Activated T-cell treated with anti-CD3 and anti-CD28 coated beads for 4 hours (primary cell): ENCODE data around the gene TCOF1.

Experiments used
- DNase-seq: peaks from one replicate; pipeline ENCODE4 v3.0.0-alpha.2; 2020

The TCOF1 gene

DNA sequence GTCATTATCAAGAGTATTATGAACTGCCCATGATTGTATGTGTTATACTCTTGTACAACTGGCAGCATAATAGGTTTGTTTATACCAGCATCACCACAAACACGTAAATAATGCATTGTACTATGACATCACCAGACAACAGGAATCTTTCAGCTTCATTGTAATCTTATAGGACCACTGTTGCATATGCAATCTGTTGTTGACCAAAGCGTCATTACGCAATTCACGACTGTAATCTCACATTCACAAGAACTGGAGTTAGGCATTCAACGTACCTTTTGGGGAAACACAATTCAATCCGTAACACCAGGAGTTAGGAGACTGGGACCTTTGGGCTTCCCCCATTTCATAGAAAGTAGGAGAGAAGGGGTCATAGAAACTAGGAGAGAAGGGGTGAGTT lies 34.4 kb upstream of the TCOF1 start:
- DNase-seq, result no peak

DNA sequence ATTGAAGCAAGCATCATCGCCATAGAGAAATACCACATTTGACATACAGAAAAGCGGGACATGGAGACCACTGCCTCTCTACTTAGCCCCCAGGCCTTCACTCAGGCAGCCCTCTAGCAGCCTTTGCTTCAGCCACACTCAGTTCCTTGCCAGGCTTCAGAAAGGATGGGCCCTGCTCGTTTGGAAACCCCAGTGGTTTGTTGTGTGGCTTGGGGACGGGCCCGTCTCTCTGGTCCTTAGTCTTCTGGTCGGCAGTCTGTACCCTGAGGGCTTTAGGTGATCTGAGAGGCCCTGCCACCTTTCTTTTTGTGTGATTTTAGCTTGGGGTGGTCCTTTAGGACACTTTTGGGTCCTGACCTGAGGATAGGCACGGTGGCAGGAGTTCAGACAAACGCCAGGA lies 33.7 kb upstream of the TCOF1 start:
- no peak for DNase-seq

DNA sequence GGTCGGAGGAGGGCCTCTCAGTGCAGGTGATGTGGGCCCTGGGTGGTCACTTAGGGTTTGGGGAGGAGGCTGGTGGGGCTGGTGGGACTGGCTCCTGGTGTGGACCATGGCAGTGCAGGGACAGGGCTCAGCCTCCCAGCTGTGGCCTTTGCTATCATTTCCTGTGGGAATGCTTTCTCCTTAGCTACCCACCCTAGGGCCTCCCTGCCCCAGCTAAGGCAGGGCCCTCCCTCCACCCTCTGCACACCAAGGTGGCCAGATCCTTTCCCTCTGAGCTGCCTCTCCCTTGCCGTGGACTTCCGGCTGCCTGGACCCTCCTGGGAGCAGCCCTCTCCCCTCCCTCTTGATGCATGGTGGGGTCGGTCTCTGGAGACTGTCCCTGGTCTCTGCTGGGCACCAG lies 32.1 kb upstream of the TCOF1 start:
- DNase-seq, result no peak

DNA sequence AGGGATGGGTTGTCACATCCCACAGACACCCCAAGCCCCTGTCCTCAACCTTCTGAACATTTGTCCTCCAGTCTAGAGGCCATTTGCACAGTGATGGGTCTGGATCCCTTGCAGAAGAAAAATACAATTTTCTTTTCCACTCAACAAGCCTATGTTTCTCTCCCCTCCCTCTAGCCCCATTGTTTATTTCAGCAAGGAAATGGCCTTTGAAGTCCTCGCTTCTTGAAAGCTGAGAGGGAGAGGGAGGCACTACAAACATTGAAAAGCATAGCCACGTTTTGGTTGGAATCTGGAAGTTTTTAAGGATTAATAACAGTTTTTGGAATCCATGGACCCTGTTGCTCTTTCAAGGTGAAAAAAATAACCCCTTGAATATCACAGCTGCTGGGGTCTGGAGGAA lies 30.8 kb upstream of the TCOF1 start:
- DNase-seq, result no peak

DNA sequence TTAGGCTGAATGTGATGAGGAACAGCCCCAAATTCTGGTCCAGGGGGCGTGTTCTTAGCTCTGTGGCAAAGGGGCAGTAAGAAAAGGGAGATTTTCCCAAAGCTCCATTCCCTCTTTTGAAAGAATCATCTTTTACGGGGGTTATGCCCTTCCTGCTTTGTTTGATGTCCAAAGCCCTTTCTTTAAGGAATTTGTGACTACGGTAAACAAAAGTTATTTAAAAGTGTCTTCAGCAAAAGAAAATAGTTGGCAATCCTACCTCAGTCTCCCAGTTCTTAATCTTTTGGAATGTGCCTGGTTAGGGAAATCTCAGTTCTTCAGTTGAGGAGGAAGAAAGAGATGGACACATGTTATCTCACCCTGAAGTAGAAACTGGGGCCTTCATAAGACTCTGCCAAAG lies 30.4 kb upstream of the TCOF1 start:
- DNase-seq, result no peak

DNA sequence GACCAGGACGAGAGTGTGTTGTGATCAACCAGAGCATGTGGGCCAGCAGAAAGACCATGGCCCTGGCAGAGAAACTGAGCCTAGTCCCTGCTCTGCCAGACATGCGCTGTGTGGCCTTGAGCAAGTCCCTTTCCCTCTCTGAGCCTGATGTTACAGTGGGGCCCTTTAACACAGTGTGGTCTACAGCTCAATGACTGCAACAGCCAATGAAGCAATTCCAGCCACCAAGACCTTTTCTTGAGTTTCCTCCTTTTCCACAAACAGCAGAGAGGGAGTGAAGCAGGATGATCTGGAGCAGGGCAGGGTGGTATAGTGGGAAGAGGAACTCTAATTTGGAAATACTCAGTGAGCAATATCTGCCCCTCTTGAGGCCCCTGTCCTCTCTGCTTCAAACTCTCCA lies 29.0 kb upstream of the TCOF1 start:
- no peak for DNase-seq

DNA sequence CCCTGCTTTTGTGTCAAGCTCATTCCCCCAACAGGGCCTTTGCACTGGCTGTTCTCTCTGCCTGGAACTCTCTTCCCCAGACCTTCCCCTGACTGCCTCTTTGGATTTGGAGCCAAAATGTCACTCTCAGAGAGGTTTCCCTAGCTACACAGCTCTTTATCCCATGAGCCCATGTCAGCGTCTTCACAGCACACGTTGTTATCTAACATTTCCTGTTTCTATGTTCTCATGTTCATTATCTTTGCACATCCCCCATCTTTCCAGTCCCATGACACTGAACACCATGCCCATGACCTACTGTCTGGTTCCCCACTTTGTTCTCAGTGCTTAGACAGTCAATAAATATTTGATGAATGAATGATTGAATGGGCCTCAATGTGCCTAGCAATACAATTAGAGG lies 28.5 kb upstream of the TCOF1 start:
- DNase-seq, result no peak

DNA sequence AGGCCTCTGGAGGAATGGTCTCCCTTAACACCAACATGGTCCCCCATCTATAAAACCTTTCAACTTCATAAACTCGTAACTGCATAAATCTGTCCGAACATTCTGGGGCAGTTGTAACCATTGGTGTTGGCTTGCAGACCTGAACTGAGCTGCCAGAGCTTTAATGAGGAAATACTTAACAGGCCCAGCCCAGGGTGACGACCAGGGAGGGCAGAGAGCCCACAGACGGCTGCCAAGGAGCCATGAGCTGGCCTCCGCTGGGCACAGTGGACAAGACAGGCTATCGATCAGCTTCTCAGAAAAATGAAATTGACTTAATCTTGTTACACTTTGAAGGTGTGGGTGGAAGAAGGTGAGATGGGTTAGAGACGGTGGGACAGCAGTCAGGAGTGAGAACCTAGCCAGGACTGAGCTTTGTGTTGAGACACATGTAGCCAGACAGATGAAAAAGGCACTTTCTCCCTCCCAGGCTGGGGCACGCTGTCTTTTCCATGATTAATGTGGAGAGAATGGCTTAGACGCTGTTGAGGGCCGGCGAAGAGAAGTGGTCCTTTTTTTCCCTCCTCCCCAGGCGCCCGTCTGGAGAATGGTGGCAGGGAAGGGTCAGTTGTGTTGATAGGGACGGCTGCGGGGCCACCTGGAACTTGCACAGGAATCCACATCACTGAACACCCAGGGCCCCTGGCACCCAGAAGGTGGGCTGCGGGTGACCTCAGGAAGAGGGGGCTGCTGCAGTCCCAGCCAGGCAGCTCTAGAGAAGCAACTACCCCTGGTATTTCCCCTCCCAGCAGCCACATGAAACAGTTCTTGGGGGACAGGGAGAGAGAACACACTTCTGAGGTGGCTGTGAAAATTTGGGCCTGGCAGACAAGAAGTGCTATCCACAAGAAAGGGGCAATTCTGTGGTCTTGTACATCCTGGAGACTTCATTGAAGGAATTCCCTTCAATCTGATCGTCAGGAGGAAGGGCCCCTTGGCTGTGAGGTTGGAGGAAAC lies 27.3 kb upstream of the TCOF1 start:
- no peak for DNase-seq

DNA sequence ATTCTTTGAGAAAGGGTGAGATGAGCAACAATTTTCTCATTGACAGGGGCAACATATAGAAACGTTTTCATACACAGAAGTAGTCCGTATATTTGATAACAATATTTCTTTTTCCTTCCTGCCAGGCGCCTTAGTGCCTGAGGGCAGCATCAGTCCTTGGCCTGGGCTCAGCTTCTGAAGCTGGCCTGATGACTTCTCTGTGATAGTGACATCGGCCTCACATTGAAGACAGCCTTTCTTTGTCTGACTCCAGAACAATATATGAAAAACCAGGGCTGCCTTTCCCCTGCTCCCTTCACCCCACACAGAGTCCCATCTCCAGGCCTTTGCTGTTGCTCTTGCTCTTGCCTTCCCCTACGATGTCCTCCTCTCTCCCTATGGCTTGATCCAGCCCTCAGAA lies 24.1 kb upstream of the TCOF1 start:
- DNase-seq, result no peak

DNA sequence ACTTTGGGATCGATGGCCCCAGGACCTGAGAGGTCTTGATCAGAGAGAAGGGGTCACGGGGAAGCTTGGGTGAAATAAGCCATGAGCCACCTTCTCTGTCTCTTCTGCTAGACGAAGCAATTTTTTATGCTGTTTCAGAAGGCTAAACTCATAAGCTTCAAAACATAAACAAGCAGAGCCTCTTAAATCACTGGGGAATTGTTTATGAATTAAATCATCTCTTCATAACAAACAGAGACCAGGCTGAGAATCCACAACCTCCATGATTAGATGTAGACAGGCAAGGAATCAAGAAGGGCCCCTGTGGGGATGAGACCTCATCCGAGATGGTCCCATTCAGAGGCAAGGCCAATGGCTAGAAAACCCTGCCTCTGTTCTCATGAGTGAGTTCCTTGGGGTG lies 21.7 kb upstream of the TCOF1 start:
- no peak for DNase-seq

DNA sequence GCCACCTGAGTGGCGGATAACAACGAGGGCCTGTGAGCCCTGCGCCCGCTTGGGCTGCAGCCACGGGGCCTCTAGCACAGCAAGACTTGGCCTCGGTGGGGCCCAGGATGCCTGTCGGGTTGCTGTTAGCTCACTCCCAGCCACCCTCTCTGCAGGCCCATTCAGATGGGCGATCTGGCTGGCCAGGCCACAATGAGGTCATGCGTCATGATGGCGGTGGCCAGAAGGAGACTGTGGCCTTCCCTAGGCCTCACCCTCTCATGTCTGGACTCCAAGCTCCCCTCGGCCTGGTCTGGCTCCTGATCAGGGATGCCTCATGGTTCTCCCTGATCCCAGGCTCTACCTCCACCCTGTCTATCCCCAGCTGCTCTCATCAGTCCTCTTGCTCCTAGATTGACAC lies 19.0 kb upstream of the TCOF1 start:
- no peak for DNase-seq

DNA sequence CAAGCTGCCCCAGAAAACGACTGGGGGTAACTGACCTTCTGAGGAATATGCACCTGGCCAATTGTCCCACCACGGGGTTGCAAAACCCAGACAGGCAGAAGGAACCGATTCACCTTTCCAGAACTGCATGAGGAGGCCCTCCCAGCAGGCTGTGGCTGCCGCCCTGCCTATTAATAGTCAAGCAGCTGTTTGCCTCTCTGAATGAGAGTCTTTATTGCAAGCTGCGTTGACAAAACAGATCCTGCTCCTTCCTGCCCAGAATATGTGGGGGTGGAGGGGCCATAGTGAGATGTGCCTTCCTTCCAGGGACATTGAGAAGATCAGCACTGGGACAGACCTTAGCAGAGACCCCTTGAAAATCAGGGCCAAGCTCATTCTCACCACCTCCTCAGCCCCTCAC lies 18.3 kb upstream of the TCOF1 start:
- DNase-seq, result no peak

DNA sequence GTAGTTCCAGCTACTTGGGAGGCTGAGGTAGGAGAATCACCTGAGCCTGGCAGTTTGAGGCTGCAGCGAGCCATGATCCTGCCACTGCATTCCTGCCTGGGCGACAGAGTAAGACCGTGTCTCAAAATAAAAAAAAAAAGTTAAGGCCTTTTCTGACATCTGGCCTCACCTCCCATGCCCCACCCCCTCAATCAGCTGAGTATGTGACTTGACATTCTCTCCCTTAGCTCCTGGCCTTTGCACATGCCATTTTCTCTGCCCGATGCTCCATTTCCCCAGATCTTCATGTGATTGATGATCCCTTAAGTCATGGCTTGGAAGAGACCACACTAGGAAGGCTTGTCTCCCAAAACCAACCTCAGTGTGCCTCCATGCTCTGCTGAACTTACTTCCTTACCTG lies 17.7 kb upstream of the TCOF1 start:
- no peak for DNase-seq

DNA sequence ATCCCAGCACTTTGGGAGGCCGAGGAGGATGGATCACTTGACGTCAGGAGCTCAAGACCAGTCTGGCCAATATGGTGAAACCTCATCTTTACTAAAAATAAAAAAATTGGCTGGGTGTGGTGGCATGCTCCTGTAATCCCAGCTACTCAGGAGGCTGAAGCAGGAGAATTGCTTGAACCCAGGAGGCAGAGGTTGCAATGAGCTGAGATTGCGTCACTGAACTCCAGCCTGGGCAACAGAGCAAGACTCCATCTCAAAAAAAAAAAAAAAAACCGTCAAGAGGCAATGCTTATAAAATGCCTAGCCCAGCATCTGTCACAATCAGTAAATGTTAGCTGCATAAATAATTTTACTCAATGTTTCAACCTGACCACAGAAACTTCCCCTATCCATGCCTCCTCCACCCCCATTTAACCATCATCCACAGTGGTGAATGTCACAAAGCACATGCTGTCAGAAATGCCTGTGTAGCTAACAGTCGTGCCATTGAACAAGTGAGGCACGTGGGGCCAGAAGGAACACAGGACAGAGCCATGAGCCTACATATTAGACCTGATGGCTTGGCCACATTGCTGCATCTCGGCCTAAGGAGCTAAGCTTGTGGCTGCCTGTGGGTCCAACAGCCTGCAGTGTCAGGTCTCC lies 16.8 kb upstream of the TCOF1 start:
- no peak for DNase-seq

DNA sequence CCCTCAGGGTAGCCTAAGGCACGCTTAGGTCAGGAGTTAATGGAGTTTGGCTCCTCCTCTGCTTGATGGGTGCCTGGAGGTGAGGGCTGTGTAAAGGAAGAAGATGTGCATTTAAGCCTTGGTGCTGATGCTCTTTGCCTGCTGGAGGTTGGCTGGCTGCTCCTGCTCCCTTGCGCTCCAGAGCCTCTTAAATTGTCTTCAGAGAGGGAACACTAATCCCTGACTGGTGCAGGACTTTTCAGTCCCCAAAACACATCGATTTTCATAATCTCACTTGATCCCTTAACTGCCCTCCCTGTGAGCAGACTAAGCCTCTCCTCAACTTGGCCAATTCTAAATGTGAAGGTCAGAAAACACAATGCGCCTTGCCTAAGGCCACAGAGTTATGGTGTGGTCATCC lies 16.2 kb upstream of the TCOF1 start:
- DNase-seq, result no peak

DNA sequence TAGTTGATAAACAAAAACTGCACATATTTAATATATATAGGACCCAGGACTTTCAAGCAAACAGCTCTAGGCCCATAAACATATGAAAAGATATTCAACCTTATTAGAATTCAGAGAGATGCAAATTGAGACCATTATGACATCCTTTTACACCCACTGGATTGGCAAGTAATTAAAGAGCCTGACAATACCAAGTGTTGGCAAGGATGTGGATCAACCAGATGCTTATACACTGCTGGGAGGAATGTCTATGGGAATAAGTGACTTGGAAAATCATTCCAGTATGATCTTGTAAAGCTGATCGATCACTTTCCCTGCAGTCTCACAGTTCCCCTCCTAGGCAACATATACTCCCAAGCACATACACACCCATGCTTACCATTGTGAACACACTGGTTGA lies 15.5 kb upstream of the TCOF1 start:
- DNase-seq, result no peak

DNA sequence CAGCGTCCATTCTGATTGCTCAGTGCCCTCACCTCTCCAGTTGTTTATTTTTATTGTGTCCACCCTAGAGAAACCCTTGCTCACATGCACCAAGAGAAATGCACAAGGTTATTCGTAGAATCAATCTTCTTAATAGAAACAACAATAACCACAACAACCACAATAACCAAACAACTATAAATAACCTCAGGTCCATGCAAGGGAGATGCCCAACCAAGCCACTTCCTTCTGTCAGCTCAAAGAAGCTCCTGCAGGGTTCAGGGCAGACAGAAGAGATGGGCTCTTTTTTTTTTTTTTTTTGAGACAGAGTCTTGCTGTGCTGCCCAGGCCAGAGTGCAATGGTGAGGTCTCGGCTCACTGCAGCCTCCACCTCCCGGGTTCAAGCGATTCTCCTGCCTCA lies 14.9 kb upstream of the TCOF1 start:
- no peak for DNase-seq

DNA sequence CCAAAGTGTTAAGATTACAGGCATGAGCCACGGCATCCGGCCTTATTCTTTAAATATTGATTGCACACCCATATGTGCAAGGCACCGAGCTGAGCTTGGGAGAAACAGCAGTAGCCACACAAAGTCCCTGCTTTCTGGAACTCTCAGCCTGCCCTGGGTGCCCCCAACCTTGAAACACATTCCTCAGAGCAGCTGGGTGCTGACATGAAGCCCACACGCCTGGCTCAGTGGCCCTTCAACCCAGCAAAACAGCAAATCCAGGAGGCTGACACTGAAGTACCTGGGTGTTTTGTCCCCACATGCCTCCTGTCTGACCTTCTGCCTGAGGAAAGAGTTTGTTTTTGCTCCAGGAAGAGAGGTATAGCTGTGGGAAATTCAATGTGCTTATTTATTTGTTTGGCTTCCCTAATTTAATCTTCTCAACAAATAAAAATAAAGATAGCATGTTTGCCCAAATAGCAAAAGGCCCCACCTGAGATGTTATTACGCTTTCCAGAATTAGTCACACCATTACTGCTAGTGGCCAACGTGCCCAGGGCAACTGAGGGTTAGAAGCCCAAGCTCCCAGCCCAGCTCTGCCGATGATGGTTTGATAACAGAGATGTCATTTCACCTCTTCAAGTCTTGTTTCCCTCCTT lies 13.4 kb upstream of the TCOF1 start:
- no peak for DNase-seq

DNA sequence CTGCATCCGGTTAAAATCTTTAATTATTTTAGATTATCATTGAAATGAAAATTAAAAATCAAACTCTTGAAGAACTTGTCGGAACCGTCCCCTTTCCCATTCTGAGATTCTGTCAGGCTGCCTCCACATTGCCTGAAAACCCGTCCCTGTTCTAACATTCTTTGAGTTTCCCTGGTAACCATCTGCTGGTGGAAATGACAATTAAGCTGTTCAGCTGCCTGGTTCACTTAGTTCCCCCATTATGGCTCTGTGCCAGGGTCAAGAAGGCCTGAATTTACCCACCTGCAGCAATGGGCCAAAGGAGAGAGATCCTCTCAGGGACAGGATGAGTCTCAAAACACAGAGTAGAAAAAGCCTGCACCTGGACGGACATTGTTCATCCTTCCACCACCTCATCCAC lies 11.8 kb upstream of the TCOF1 start:
- DNase-seq, result no peak

DNA sequence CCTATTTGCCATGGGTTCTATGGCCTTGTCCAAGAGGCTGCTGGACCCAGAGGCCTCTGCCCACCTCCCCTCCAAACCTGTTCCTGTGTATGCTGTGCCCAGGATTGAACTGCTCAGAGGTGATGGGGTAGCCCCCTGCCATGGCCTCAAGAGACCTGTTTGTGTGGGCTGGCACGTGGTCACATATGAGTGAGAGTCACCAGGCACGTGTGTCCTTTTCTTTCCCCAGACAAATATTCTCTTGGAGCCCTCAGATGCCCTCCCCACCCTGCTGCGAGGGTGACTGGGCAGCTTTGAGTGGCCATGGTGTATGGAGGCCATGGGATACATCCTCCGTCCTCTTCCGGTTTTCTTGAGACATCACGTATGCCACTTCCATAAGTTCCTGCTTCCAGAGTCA lies 10.9 kb upstream of the TCOF1 start:
- no peak for DNase-seq

DNA sequence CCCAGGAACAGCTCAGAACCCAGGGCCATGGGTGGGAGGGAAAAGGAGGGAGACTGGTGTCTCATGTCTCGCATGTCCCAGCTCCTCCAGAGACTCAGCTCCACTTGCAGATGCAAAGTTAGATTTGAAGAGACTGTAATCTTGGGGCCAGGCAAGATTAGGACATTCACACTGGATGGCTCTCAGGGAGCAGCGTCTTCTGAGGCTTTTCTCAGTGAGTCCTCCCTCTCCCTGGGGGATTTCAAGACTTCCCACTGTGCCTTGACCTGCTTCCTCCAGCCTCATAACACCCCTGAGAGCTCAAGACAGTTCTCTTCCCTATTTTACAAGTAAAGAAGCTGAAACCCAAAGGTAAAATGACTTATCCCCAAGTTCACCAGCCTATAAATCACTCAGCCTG lies 10.5 kb upstream of the TCOF1 start:
- no peak for DNase-seq

DNA sequence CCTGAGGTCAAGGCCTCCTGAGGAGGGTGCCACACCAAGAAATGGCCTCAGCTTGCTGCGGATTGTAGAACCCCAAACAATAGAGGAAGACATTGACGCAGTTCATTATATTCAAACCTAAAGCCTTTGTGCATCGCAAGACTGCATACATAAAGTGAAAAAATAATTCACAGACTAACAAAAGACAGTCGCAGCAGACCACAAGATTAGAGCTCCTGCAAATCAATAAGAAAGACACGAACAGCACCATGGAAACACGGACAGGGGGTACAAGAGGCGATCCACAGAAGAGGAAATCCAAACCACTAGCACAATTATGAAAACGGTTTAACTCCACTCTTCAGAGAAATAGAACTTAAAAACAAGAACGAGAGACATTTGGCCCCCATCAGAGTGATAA lies 10.0 kb upstream of the TCOF1 start:
- DNase-seq, result no peak

DNA sequence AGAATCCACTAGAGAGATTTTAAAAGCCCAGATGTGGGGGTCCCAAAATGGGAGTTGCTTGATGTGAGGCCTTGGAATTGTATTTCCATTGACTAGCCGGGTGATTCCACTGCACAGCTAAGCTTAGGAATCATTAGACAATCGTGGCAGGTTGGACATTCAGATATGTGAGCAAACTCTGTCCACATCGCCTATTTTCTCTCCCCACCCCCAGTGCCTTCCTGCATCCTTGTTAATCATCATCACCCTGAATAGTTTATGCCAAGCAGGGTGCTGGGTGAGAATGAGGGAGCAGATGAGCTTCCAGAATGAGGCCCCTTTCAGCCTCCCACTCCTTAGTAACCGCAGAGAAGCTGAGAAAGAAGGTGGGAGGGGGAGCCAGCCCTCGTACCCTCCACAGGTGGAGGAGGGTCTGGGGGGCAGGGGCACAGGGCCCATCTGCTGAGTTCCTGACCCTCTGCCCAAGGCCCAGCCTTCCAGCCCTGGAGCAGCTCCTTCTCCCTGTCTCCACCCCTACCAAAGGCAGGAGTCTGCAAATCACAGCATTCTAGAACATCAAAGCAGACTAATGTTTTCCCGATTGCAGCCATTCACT lies 7.7 kb upstream of the TCOF1 start:
- DNase-seq, result no peak
